IPS-18c (cell line): Measurements from ENCODE around the gene GNA12.

Experiments
- H3K4me3 ChIP-seq: 2 replicates; pipeline ENCODE4 v1.7.0; 2013; ENCODE audit warnings: low read depth, mild to moderate bottlenecking, low read length, moderate library complexity; ENCODE audit not compliant: insufficient read depth
- H3K9me3 ChIP-seq: one replicate; pipeline ENCODE4 v1.6.1; 2013; ENCODE audit warnings: mild to moderate bottlenecking, low read length, moderate library complexity; ENCODE audit not compliant: control insufficient read depth, insufficient read depth

Gene GNA12

DNA sequence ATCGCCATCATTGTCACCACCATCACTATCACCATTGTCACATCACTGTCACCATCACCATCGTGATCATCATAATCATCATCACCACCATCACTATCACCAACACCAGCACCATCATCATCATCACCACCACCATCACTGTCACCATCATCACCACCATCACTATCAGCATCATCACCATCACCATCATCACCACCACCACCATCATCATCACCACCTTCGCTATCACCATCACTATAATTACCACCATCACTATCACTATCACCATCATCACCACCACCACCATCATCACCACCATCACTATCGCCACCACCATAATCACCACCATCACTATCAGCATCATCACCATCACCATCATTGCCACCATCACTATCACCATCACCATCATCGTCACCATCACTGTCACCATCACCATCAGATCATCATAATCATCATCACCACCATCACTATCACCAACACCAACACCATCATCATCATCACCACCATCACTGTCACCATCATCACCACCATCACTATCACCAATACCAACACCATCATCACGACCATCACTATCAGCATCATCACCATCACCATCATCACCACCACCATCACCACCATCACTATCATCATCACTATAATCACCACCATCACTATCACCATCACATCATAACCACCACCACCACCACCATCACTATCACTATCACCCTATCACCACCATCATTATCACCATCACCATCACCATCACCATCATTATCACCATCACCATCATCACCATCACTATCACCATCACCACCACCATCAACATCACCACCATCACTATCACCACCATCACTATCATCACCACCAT lies 6.0 kb upstream of the GNA12 start:
- Histone ChIP-seq H3K9me3 (no peaks in the 10 kb centered on the region), H3K4me3 (no peak overlapping the region)

- Histone ChIP-seq H3K4me3 (peak overlapping the region; percentile 49; the same call in 1 of the 2 replicates), H3K9me3 (no peaks in the 10 kb centered on the region)
These were observed 1.0 kb upstream of the GNA12 start for GRCh38 chr7:2845034-2845592.

DNA sequence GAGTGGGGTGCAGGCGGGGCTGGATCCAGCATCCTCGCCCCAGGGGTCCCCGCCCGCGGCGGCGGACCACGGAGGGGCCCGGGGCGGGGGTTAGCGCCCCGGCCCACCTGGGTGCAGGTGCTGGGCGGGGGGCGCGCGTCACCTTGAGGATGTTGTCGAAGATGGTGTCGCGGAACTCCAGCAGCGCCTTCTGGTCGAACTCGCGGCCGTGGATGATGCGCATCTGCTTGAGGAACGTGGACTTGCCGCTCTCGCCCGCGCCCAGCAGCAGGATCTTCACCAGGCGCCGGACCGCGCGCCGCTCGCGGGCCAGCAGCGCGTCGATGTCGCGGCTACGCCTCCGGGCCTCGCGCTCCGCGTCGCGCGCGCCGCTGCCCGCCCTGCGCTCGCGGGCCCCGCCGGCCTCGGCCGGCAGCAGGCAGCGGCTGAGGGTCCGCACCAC lies 376 bp downstream of the GNA12 start:
- H3K4me3 ChIP-seq, result peak overlapping the region; percentile 70
- no peaks in the 10 kb centered on the region for H3K9me3 ChIP-seq

DNA sequence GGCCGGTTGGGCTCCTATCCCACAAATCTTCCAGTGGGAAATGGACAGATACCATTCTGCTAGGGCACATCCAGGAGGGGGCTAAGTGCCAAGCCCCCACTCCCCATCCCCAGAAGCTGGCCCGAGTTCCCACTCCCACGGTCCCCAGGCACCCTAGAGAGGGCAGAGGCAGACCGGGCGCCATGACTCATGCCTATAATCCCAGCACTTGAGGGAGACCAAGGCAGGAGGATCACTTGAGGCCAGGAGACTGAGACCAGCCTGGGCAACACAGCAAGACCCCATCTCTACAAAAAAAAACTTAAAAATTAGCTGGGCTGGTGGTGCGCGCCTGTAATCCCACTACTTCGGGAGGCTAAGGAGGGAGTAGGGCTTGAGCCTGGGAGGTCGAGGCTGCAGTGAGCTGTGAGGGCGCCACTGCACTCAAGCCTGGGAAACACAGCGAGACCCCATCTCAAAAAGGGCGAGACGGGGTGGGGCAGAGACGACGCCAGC lies 870 bp downstream of the GNA12 start:
- peak overlapping the region; percentile 70 for H3K4me3 ChIP-seq
- H3K9me3 ChIP-seq, result no peaks in the 10 kb centered on the region

- H3K4me3 ChIP-seq, result no peak overlapping the region
- no peaks in the 10 kb centered on the region for H3K9me3 ChIP-seq
These were observed 2.2 kb downstream of the GNA12 start for GRCh38 chr7:2841907-2842306.

GRCh38 chr7:2840458-2840857 lies 3.6 kb downstream of the GNA12 start:
- H3K4me3 ChIP-seq, result no peak overlapping the region

GRCh38 chr7:2838873-2839578 lies 5.1 kb downstream of the GNA12 start:
- Histone ChIP-seq H3K4me3 (no peak overlapping the region), H3K9me3 (no peaks in the 10 kb centered on the region)

More at GRCh38 chr7:2840458-2840857, 3.6 kb downstream of the GNA12 start:
- no peaks in the 10 kb centered on the region for H3K9me3 ChIP-seq

GRCh38 chr7:2838451-2838850 lies 5.7 kb downstream of the GNA12 start:
- no peak overlapping the region for H3K4me3 ChIP-seq
- no peaks in the 10 kb centered on the region for H3K9me3 ChIP-seq

- H3K9me3 ChIP-seq, result no peaks in the 10 kb centered on the region
- no peak overlapping the region for H3K4me3 ChIP-seq
These were observed 6.6 kb downstream of the GNA12 start for GRCh38 chr7:2837496-2837895.

- H3K9me3 ChIP-seq, result no peaks in the 10 kb centered on the region
- H3K4me3 ChIP-seq, result no peak overlapping the region
These were observed 9.2 kb downstream of the GNA12 start for GRCh38 chr7:2834748-2835441.

DNA sequence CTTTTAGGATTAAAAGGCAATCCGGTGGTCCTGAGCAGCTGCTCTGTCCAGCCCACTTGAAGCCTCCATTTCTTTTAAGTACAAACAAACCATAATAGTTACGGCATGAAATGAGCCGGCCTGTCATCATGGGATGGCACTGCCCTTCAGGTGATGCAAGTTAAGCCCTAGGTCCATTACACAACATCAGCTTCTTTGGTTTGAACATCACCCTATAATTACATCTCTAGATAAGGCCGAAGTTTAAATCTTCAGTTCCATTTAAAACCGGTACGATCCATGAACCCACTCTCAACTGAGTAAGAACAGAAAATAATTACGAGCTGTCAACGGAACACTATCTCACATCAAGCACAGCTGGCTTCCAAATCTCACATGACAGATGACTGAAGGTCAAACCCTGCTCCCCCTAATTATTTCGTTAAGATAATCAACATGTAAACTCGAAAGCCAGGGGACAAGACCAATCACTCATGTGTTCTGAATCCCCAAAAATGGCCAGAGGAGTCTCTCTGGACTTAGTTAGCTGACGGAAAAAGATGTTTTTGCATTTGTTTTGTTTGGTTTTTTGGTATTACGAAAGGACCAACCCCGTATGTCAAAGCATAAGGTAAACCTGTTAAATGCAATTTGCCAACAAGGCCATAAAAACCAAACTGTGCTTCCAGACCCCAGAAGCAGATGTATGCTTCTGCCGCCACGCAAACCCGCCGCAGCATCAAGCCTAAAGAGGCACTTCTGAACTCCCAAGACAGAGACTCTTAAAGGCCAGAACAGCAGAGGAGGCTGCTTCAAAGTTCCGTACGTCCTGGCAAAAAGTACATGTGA lies 10.8 kb downstream of the GNA12 start:
- H3K9me3 ChIP-seq, result no peaks in the 10 kb centered on the region
- H3K4me3 ChIP-seq, result no peak overlapping the region

DNA sequence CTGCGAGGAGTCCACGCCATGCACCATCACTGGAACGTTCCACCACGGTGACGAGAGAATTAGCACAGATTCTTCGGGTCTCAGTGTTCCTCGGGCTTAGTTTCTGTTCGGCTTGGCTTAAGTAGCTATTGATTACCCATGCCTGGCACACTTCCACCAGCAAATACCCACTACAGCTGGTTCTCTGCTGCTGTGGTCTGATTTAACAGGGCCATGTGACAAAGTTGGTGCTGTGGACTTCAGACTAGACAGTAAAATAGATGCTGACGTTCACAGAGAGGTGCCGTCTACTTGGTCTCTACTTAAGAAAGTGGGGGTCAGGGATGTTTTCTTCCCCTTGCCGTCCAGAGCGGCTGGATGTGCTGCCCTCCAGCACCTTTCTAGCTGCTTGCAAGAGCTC lies 11.6 kb downstream of the GNA12 start:
- Histone ChIP-seq H3K9me3 (no peaks in the 10 kb centered on the region), H3K4me3 (no peak overlapping the region)

DNA sequence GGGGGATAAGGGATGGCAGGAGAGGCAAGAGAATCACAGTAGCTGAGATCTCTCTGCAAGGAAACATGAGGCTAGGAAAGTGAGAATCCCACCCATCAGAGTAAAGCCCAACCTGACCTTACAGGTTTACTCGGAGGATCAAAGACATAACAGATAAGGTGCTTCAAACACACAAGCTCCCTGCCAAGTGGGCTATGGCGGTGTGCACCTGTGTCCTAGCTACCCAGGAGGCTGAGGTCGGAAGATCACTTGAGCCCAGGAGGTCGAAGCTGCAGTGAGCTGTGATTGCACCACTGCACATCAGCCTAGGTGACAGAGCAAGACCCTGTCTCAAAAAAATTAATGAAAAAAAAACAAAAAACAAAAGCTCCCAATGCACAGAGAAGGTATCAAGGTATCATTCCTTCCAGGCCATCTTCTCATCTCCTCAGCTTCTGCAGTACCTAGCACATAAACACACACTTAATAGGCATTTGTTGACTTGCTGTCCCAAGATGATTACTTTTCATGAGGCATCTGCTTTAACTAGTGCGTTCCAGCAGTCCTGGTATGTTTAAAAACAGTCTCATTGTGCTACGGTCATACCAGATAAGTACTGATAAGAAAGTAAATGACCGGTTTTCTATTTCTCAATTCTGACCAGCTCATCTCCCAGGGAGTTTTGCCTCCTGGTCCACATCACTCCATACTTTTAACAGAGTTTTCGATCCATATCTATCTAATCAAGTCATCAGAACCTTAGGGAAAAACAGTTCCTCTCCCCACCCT lies 13.3 kb downstream of the GNA12 start:
- H3K4me3 ChIP-seq, result no peak overlapping the region
- no peaks in the 10 kb centered on the region for H3K9me3 ChIP-seq

DNA sequence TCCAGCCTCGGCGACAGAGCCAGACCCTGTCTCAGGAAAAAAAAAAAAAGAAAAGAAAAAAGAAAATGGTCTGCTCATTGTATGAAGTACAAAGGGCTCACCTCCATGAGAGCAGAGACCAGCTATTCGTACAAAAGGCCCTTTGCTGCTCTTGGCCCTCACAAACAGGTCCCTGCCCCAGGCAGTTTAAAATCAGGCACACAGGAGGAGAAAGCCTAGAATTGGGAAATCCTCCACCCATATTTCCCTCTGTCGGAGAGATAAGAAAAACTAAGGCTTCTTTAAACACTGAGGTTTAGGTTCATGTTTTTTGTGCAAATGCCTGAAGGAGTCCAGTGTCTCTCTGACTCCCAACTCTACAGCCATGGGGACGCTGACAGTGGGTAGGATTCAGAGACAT lies 15.1 kb downstream of the GNA12 start:
- H3K9me3 ChIP-seq, result no peaks in the 10 kb centered on the region
- H3K4me3 ChIP-seq, result no peak overlapping the region

DNA sequence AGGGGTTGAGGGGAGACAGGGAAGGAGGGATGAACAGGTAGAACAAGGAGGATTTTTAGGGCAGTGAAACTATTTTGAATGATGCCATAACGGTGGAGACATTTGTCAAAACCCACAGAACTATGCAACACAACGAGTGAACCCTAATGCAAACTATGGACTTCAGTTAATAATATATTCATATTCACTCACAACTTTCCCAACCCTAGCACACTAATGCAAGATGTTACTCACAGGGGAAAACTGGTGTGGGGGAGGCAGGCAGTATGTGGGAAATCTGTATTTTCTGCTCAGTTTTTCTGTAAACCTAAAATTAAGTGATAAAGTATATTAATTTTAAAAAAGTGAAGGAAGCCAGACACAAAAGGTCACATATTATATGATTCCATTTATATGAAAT lies 17.3 kb downstream of the GNA12 start:
- Histone ChIP-seq H3K9me3 (no peaks in the 10 kb centered on the region), H3K4me3 (no peak overlapping the region)
